GM12878 (cell line): ENCODE results near the gene POU1F1.

Source experiments
- EZH2 ChIP-seq: IDR thresholded peaks from 2 replicates; pipeline ENCODE4 v1.6.1; 2012; ENCODE audit warnings: low read depth, mild to moderate bottlenecking, control low read depth, inconsistent platforms, low read length, borderline replicate concordance; ENCODE audit not compliant: control insufficient read depth
- NFYB ChIP-seq: IDR thresholded peaks from 2 replicates; pipeline ENCODE4 v1.6.1; 2011; ENCODE audit warnings: low read depth, mild to moderate bottlenecking, low read length, improper control_type of control experiment, moderate library complexity; ENCODE audit not compliant: insufficient read depth
- ZNF217 ChIP-seq: fragments of 450-650 bp; IDR thresholded peaks from 2 replicates; pipeline ENCODE4 v1.6.1; 2017; ENCODE audit warnings: antibody characterized with exemption, mild to moderate bottlenecking

DNA sequence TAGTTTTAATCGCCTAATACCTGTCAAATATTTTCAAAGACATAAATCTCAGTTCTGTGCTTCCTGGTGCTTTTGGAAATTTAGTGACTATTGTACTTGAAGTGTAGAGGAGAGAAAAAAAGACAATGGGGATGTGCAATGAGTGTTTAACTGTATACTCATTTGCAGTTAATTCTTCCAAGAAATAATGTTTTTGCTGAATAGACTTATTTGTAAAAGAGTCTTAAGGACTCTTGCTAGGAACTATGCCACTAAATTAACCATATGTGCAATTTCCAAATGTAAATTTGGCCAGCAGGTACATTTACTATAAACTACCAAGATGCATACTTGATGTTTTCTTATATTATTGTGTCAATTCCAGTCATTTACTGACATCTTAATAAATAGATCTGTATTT, 47.3 kb downstream of the POU1F1 start:
- TF ChIP-seq NFYB, result no peak
- TF ChIP-seq EZH2, result no peak
- no peak for TF ChIP-seq ZNF217
